Measurements from ENCODE around the gene IFT57. TPM values are rescaled to one million over a fixed set of nuclear protein-coding genes. Genes with fewer than 3 reads are reported as not detected.

IFT57 gene
- total and polyA plus RNA-seq, 2 donors (not counting 1 experiment from before 2014, with no cell fraction given): 53.6 to 94.4 TPM

GRCh38 chr3:108234387-108234957 is 12.2 kb upstream of the IFT57 start:
- ChIA-PET CTCF (no interaction called here), POLR2A (no interaction called here)
- Histone ChIP-seq H3K27ac (ENCODE audit: low read length in 2 of 2) (no peak overlapping the region), H3K9ac (ENCODE audit: low read length) (no peak overlapping the region), H3K79me2 (ENCODE audit: control insufficient read depth, insufficient read depth, low read length) (no peaks in the 10 kb centered on the region), H3K9me3 (ENCODE audit: control extremely low read depth in 1 of 3, control insufficient read depth in 2 of 3, insufficient read depth in 1 of 3, low read length in 2 of 3) (no peaks in the 10 kb centered on the region), H3K4me3 (ENCODE audit: control extremely low read depth in 1 of 5, extremely low read depth in 1 of 5, insufficient read depth in 1 of 5, low read depth in 2 of 5, low read length in 4 of 5) (no peak overlapping the region), H3K36me3 (replicated peaks in 1 of 2; ENCODE audit: control extremely low read depth in 1 of 2, control insufficient read depth in 1 of 2, extremely low read depth in 1 of 2, insufficient read depth in 2 of 2, low read length in 1 of 2) (no peaks in the 10 kb centered on the region), H3K4me2 (replicated peaks; ENCODE audit: low read depth, low read length, poor library complexity, severe bottlenecking) (no peak overlapping the region), H3K27me3 (replicated peaks in 1 of 4; ENCODE audit: control extremely low read depth in 1 of 4, control insufficient read depth in 3 of 4, insufficient read depth in 4 of 4, low read length in 3 of 4) (no peaks in the 10 kb centered on the region), H4K20me1 (ENCODE audit: control insufficient read depth, insufficient read depth, low read length, poor library complexity, severe bottlenecking) (no peaks in the 10 kb centered on the region), H2AFZ (ENCODE audit: insufficient read depth, low read depth, low read length, poor library complexity, severe bottlenecking) (no peak overlapping the region), H3K4me1 (ENCODE audit: control insufficient read depth in 2 of 2, insufficient read depth in 2 of 2, low read length in 2 of 2) (no peaks in the 10 kb centered on the region)
- ATAC-seq (ENCODE audit: low read depth): no peak
- no peak for DNase-seq
- no peaks in the 10 kb centered on the region for H3K4me1 Mint-ChIP-seq
- 44% methylated on average over 1 of the region's 1 CpG for WGBS (ENCODE audit: insufficient coverage)
- H3K4me3 Mint-ChIP-seq: no peak overlapping the region
- intact Hi-C loops (cut with micrococcal nuclease): no loop called here
- no peaks in the 10 kb centered on the region for H3K9me3 Mint-ChIP-seq (ENCODE audit: insufficient read depth)
- TF ChIP-seq EZH2 (IDR thresholded peaks at IDR 0.05; ENCODE audit: borderline replicate concordance, insufficient read depth, low read depth, low read length, poor library complexity, severe bottlenecking): no peak
- TF ChIP-seq CTCF (IDR thresholded peaks at IDR 0.05): no peak
- H3K27me3 Mint-ChIP-seq: no peaks in the 10 kb centered on the region
- no peak overlapping the region for H3K27ac Mint-ChIP-seq

- no peaks in the 10 kb centered on the region for H3K36me3 ChIP-seq (replicated peaks in 1 of 2; ENCODE audit: control extremely low read depth in 1 of 2, control insufficient read depth in 1 of 2, extremely low read depth in 1 of 2, insufficient read depth in 2 of 2, low read length in 1 of 2)
- H3K9me3 Mint-ChIP-seq (ENCODE audit: insufficient read depth): no peaks in the 10 kb centered on the region
- H3K27ac Mint-ChIP-seq: no peak overlapping the region
- no peak overlapping the region for H3K27ac ChIP-seq (ENCODE audit: low read length in 2 of 2)
- no peaks in the 10 kb centered on the region for H3K9me3 ChIP-seq (ENCODE audit: control extremely low read depth in 1 of 3, control insufficient read depth in 2 of 3, insufficient read depth in 1 of 3, low read length in 2 of 3)
- no peaks in the 10 kb centered on the region for H4K20me1 ChIP-seq (ENCODE audit: control insufficient read depth, insufficient read depth, low read length, poor library complexity, severe bottlenecking)
- H3K4me1 ChIP-seq (ENCODE audit: control insufficient read depth in 2 of 2, insufficient read depth in 2 of 2, low read length in 2 of 2): peaks cover 15 to 16% of the 10 kb centered on the region in 2 donors
- TF ChIP-seq EZH2 (IDR thresholded peaks at IDR 0.05; ENCODE audit: borderline replicate concordance, insufficient read depth, low read depth, low read length, poor library complexity, severe bottlenecking) (no peak), CTCF (IDR thresholded peaks at IDR 0.05) (no peak)
- WGBS (ENCODE audit: insufficient coverage): no CpG with 5 or more reads among the region's 1 CpG
- no peak overlapping the region for H3K4me3 Mint-ChIP-seq
- H2AFZ ChIP-seq (ENCODE audit: insufficient read depth, low read depth, low read length, poor library complexity, severe bottlenecking): no peak overlapping the region
- no peak for DNase-seq
- H3K27me3 ChIP-seq (replicated peaks in 1 of 4; ENCODE audit: control extremely low read depth in 1 of 4, control insufficient read depth in 3 of 4, insufficient read depth in 4 of 4, low read length in 3 of 4): no peaks in the 10 kb centered on the region
- H3K79me2 ChIP-seq (ENCODE audit: control insufficient read depth, insufficient read depth, low read length): peaks cover 11% of the 10 kb centered on the region
- ChIA-PET POLR2A (no interaction called here), CTCF (no interaction called here)
- H3K4me1 Mint-ChIP-seq: peaks cover 16% of the 10 kb centered on the region
- no peak overlapping the region for H3K9ac ChIP-seq (ENCODE audit: low read length)
- H3K4me2 ChIP-seq (replicated peaks; ENCODE audit: low read depth, low read length, poor library complexity, severe bottlenecking): no peak overlapping the region
- no peak for ATAC-seq (ENCODE audit: low read depth)
- no peak overlapping the region for H3K4me3 ChIP-seq (ENCODE audit: control extremely low read depth in 1 of 5, extremely low read depth in 1 of 5, insufficient read depth in 1 of 5, low read depth in 2 of 5, low read length in 4 of 5)
- intact Hi-C loops (cut with micrococcal nuclease): loop anchor here (10.0 kb wide), 1 partner anchor 703 kb away; the partner anchor contains the start of gene BBX
- no peaks in the 10 kb centered on the region for H3K27me3 Mint-ChIP-seq
These were observed 6.1 kb upstream of the IFT57 start for GRCh38 chr3:108228286-108228685.

All from B cell (primary cell).